LNCaP clone FGC (cell line): ENCODE results near the gene UNC13B.

Source experiments
- DNase-seq: peaks from one replicate; pipeline ENCODE4 v3.0.0-alpha.2; 2011; ENCODE audit warnings: low read depth
- H3K4me3 ChIP-seq: 2 replicates; pipeline ENCODE4 v1.5.1; 2011; ENCODE audit warnings: mild to moderate bottlenecking, low read depth, low read length, control low read depth
- CTCF ChIP-seq: IDR thresholded peaks from 2 replicates; pipeline ENCODE4 v1.5.1; 2012; ENCODE audit warnings: mild to moderate bottlenecking; ENCODE audit not compliant: control insufficient read depth, insufficient read depth; ENCODE audit errors: extremely low read depth

UNC13B gene

GRCh38 chr9:35186524-35186923 lies 24.7 kb downstream of the UNC13B start:
- H3K4me3 ChIP-seq: no peak overlapping the region
- DNase-seq: no peak
- TF ChIP-seq CTCF: no peak

GRCh38 chr9:35190203-35190602 lies 28.4 kb downstream of the UNC13B start:
- H3K4me3 ChIP-seq: no peak overlapping the region
- TF ChIP-seq CTCF: no peak
- DNase-seq: no peak

- no peak overlapping the region for H3K4me3 ChIP-seq
- no peak for TF ChIP-seq CTCF
- DNase-seq: no peak
Observed at GRCh38 chr9:35191105-35191504, 29.3 kb downstream of the UNC13B start.

DNA sequence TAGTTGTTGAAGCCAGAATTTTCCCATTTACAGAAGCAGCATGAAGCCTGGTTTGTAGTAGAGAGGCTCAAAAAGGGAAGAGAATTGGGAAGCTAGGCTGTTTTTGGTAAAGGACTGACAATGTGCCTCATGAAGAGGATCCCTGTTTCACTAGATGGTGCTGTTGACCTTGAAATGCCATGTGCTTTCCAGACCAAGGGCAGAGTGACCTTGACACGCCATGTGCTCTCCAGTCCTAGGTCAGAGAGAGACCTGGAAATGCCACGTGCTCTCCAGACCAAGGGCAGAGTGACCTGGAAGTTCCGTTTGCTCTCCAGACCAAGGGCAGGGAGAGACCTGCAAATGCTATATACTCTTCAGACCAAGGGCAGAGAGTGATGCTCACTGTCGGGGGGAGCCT lies 32.0 kb downstream of the UNC13B start:
- no peak for TF ChIP-seq CTCF
- no peak for DNase-seq
- H3K4me3 ChIP-seq: no peak overlapping the region

- H3K4me3 ChIP-seq: no peak overlapping the region
- DNase-seq: no peak
- TF ChIP-seq CTCF: no peak
Observed at GRCh38 chr9:35195683-35196082, 33.9 kb downstream of the UNC13B start.

GRCh38 chr9:35198191-35198590 lies 36.4 kb downstream of the UNC13B start:
- DNase-seq: no peak
- H3K4me3 ChIP-seq: no peak overlapping the region
- no peak for TF ChIP-seq CTCF

GRCh38 chr9:35203528-35203927 lies 41.7 kb downstream of the UNC13B start:
- TF ChIP-seq CTCF: no peak
- DNase-seq: no peak
- H3K4me3 ChIP-seq: no peak overlapping the region
